Measurements from ENCODE around the gene PSMB8.

GRCh38 chr6:32803416-32803815, 40.4 kb downstream of the PSMB8 start:
- TF ChIP-seq CTCF (conservative IDR thresholded peaks at IDR 0.05; ENCODE audit: low read length) (no peak), EZH2phosphoT487 (IDR thresholded peaks at IDR 0.05; ENCODE audit: borderline replicate concordance, low read depth, low read length) (no peak)
